ENCODE data around the gene ERICH6. TPM values are rescaled to one million over a fixed set of nuclear protein-coding genes. Genes with fewer than 3 reads are reported as not detected.
"Not testable (repeated sequence)": the region's sequence is repeated elsewhere in the genome, so short reads cannot be mapped to it uniquely, and the experiment has no call there.

The ERICH6 gene
- total and polyA plus RNA-seq, 3 donors from 2014 or later, result 9.7 to 52.5 (median 24.0) TPM

DNA sequence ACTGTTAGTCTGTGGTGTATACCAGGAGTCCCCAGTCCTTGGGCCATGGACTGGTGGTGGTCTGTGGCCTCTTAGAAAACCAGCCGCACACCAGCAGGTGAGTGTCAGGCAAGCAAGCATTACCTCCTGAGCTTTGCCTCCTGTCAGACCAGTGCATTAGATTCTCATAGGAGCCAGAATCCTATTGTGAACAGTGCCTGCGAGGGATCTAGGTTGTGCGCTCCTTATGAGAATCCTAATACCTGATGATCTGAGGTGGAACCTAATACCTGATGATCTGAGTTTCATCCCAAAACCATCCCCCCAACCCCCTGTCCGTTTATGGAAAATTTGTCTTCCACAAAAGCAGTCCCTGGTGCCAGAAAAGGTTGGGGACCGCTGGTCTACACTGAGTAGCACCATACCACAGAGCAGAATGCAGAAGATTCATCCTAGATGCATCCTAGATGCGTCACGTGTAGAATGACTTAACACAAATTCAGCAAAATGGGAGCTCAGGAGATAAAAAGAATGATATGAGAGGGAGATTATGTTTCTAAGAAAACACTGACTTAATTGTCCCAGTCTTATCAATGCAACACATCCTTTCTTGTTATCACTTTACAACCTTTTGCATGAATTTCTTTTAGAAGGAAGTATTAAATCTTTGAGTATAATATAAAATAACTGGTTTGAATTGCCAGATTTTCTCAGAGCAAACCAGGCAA, 72.1 kb downstream of the ERICH6 start:
- no peaks in the 10 kb centered on the region for H3K9me3 ChIP-seq
- H3K4me1 ChIP-seq, result no peaks in the 10 kb centered on the region
- intact Hi-C loops (cut with DNase I; ENCODE audit: low total_unique reads), result no loop called here
- no peak overlapping the region for H3K4me3 ChIP-seq
- DNase-seq, result no peak
- TF ChIP-seq CTCF (IDR thresholded peaks at IDR 0.05) (no peak), POLR2A (IDR thresholded peaks at IDR 0.05) (no peak)
- H3K36me3 ChIP-seq (ENCODE audit: low read depth, missing control alignments), result no peaks in the 10 kb centered on the region
- no peak overlapping the region for H3K27ac ChIP-seq
- WGBS, 2 donors, result 85 to 89% methylated on average over 7 of the region's 7 CpGs
- no peaks in the 10 kb centered on the region for H3K27me3 ChIP-seq

DNA sequence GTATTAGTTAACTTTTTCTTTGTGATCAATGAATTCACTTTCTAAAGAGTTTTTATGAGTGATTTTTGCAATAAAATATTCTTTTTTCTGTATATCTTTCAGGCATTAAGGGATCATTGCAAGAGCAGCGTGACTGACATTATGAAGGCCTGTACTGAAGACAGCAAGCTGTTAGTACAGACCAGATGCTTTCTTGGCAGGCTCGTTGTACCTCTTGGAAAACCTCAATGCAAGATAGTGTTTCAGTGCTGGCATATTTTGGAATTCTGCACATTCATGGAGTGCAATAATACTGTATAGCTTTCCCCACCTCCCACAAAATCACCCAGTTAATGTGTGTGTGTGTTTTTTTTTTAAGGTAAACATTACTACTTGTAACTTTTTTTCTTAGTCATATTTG, 76.2 kb downstream of the ERICH6 start:
- TF ChIP-seq CTCF (IDR thresholded peaks at IDR 0.05), result no peak
- no peak for TF ChIP-seq POLR2A (IDR thresholded peaks at IDR 0.05)
- H3K36me3 ChIP-seq (ENCODE audit: low read depth, missing control alignments), result no peaks in the 10 kb centered on the region
- WGBS, 2 donors, result 52 to 59% methylated on average over 2 of the region's 2 CpGs
- DNase-seq, result no peak
- no peaks in the 10 kb centered on the region for H3K9me3 ChIP-seq
- no peaks in the 10 kb centered on the region for H3K4me1 ChIP-seq
- H3K27me3 ChIP-seq, result no peaks in the 10 kb centered on the region
- H3K4me3 ChIP-seq, result no peak overlapping the region
- no peak overlapping the region for H3K27ac ChIP-seq
- intact Hi-C loops (cut with DNase I; ENCODE audit: low total_unique reads), result no loop called here

GRCh38 chr3:150626148-150626930, 77.4 kb downstream of the ERICH6 start:
- intact Hi-C loops (cut with DNase I; ENCODE audit: low total_unique reads), result no loop called here
- Histone ChIP-seq H3K36me3 (ENCODE audit: low read depth, missing control alignments) (no peaks in the 10 kb centered on the region), H3K4me1 (no peaks in the 10 kb centered on the region), H3K4me3 (no peak overlapping the region), H3K27me3 (no peaks in the 10 kb centered on the region), H3K9me3 (no peaks in the 10 kb centered on the region), H3K27ac (peak overlapping the region; percentile 2 to 33)
- WGBS, 2 donors, result 69 to 82% methylated on average over 2 of the region's 2 CpGs
- no peak for DNase-seq
- TF ChIP-seq CTCF (IDR thresholded peaks at IDR 0.05), result no peak
- no peak for TF ChIP-seq POLR2A (IDR thresholded peaks at IDR 0.05)

GRCh38 chr3:150623945-150624344, 79.8 kb downstream of the ERICH6 start:
- 91 to 96% methylated on average over 1 of the region's 1 CpG for WGBS, 2 donors
- Histone ChIP-seq H3K4me3 (no peak overlapping the region), H3K36me3 (ENCODE audit: low read depth, missing control alignments) (no peaks in the 10 kb centered on the region), H3K27ac (no peak overlapping the region), H3K27me3 (no peaks in the 10 kb centered on the region), H3K4me1 (no peaks in the 10 kb centered on the region), H3K9me3 (no peaks in the 10 kb centered on the region)
- no peak for DNase-seq
- TF ChIP-seq CTCF (IDR thresholded peaks at IDR 0.05) (no peak), POLR2A (IDR thresholded peaks at IDR 0.05) (no peak)
- intact Hi-C loops (cut with DNase I; ENCODE audit: low total_unique reads), result no loop called here

GRCh38 chr3:150622955-150623354, 80.8 kb downstream of the ERICH6 start:
- H3K4me1 ChIP-seq; intact Hi-C loops (cut with DNase I; ENCODE audit: low total_unique reads): not testable (repeated sequence)

More at GRCh38 chr3:150622955-150623354, 80.8 kb downstream of the ERICH6 start:
- not testable (repeated sequence) for H3K4me3 ChIP-seq; H3K27me3 ChIP-seq; H3K27ac ChIP-seq; H3K9me3 ChIP-seq; DNase-seq; H3K36me3 ChIP-seq (ENCODE audit: low read depth, missing control alignments)

Data from testis (tissue), 3 donors.